GM18870 (cell line): ENCODE results near the gene INPP5A.

Experiments used
- ATAC-seq: cut with Tn5 transposase; IDR thresholded peaks from one replicate; pipeline ENCODE4 v1.9.1; 2021; ENCODE audit warnings: moderate library complexity; ENCODE audit not compliant: unreplicated experiment

INPP5A gene

GRCh38 chr10:132576671-132577349 is 39.2 kb downstream of the INPP5A start:
- ATAC-seq: no peak

DNA sequence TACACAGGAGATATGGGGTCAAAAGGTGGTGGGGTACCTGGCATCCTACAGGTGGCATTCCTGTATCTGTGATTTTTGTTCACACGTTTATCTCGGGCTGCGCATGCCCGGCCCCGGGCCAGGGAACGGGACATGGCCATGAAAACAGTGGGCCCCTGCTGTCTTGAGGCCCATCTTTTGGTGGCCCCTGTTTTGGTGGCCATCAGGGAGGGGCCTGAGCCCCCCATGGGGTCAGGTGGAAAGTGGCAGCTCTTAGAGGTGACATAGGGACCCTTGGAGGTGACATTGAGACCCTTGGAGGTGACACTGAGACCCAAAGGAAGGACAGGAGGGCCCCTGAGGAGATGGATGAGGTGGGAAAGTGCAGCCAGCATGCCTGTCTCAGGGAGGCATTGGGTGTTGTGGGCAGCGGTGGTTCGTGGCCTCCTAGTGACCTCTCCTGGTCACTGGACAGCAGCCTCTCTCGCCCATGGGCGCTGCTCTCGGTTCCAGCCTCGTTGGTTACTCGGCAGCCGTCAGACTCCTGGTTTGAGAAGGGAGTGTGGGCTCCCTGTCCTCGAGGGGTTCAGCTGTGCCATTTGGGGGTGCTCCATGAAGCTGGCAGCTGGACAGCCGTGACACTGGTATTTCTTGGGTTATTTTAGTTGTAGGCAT is 39.9 kb downstream of the INPP5A start:
- no peak for ATAC-seq

DNA sequence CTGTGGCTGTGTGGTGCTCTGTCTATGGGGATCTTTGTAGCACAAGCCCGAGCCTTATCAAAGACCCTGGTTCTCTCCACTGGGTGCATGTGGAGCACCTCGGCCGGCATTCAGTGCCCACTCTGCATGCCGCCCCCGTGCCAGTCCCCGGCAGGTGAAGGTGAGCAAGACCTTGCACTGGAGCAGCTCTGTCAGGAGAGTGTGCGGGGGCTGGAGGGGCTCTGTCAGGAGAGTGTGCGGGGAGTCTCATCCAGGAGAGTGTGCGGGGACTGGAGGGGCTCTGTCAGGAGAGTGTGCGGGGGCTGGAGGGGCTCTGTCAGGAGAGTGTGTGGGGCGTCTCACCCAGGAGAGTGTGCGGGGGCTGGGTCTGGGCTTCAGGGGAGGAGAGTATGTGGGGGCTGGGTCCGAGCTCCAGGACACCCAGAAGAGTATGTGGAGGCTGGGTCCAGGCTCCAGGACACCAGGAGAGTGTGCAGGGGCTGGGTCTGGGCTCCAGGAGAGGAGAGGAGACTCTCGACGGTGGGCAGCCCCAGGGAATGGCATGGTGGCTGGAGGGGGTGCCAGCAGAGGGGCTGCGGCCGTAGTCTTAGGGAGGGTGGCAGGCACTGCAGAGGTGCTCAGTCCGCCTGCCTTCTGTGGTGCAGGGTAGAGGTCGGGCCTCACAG is 40.8 kb downstream of the INPP5A start:
- no peak for ATAC-seq

DNA sequence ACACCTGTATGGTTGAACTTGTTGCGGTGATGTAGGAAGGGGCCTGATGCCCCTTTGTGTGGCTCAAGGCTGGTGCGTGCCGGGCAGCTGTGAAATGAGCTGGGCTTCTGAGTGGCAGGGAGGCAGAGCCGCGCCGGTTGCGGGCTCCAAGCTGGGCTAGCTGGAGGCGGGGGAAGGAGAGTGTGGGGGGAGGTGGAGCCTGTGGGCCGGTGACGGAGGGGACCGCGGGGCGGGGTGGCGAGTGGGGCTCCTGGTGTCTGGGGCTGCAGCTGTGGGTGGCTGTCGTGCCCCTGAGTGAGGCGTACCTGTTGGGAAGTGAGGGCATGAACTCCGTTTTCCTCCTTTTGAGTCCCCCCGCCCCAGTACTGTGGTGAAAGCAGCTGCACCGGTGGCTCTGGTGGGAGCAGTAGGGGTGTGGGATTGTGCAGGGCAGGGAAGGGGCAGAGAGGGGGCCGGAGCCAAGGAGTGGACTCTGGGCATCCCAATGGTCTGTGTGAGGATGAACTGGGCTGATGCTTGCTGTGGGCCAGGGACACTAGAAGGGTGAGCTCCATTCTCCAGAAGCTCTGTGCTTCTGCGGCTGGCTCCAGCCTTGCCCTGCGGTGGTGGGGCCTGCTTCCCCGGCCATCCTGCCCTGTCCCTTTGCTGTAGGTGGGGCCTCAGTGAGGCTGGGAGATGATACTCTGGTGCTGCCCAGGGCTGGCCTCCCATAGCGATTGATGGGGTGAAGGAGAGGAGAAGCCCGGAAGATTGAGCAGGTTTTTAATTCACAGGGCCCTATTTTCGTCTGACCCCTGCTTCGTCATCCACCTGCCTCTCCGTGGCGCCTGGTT is 41.7 kb downstream of the INPP5A start:
- ATAC-seq: no peak

DNA sequence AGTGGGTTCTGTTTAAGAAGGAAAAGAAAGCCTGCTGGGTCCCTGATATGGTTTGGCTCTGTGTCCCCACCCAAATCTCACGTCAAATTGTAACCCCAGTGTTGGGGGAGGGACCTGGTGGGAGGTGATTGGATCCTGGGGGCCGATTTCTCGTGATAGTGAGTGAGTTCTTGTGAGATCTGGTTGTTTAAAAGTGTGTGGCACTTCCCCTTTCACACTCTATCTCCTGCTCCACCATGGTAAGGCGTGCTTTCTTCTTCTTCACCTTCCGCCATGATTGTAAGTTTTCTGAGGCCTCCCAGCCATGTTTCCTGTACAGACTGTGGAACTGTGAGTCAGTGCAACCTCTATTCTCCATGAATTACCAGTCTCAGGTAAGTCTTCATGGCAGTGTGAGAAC is 42.6 kb downstream of the INPP5A start:
- no peak for ATAC-seq

DNA sequence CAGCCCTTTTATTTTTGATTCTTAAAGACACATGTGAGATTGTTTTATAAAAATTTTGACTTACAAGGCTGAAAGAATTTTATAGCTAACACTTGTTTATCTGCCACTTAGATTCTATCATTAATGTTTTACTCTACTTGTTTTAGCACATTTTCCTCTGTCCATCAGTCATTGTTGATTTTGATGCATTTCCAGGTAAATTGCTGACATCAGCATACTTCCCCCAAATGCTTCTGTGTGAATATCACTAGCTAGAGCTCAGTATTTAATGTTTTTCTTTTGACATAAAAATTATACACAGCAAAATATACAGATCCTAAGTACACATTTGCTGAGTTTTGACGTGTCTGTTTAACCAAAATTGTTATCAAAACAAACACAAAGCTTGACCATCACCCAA is 43.0 kb downstream of the INPP5A start:
- ATAC-seq: no peak

- no peak for ATAC-seq
These were observed 44.5 kb downstream of the INPP5A start for GRCh38 chr10:132582137-132582536.

GRCh38 chr10:132582771-132583170 is 45.2 kb downstream of the INPP5A start:
- no peak for ATAC-seq

- no peak for ATAC-seq
These were observed 45.9 kb downstream of the INPP5A start for GRCh38 chr10:132583456-132583855.

GRCh38 chr10:132584081-132584480 is 46.5 kb downstream of the INPP5A start:
- ATAC-seq: no peak

- ATAC-seq: no peak
These were observed 48.4 kb downstream of the INPP5A start for GRCh38 chr10:132585732-132586722.

DNA sequence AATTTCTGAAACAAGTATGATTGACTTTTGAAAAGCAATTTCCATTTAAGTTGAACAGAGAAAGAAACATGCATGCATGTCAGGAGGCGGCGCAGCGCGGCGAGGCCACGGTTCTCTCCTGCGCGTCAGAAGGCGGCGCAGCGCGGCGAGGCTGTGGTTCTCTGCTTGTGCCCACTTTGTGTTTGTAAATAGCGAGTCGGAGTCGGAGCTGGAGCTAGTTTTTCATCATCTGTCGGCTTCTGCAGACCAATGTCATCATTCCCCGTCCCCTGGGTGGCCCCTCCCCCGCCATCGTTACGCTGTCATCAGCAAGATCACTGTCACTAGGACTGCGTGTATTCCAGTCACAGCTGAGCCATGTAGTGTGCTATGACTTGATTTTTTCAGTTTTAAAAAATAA is 49.2 kb downstream of the INPP5A start:
- ATAC-seq: no peak

- ATAC-seq: no peak
These were observed 49.6 kb downstream of the INPP5A start for GRCh38 chr10:132587175-132587574.

- ATAC-seq: no peak
These were observed 50.9 kb downstream of the INPP5A start for GRCh38 chr10:132588301-132589013.

DNA sequence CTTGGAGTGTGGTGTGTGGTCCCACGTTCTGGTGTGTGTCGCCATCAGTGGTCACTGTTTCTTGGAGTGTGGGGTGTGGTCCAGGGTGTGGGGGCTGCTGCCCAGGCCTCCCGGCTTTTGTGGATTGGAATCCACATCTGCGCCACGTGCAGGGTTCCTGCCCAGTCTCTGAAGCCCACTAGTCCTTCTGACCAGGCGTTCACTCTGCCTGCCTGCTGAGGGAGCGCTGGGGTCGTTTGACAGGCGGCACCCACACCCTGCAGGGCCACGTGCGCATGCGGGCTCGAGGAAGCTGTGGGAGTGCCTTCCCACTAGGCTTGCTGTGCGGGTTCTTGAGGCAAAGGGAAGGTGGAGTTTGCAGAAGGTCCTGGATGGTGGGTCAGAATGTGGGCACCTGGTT is 51.4 kb downstream of the INPP5A start:
- ATAC-seq: no peak

GRCh38 chr10:132589681-132590080 is 52.1 kb downstream of the INPP5A start:
- ATAC-seq: no peak

- no peak for ATAC-seq
These were observed 52.6 kb downstream of the INPP5A start for GRCh38 chr10:132590094-132590751.

DNA sequence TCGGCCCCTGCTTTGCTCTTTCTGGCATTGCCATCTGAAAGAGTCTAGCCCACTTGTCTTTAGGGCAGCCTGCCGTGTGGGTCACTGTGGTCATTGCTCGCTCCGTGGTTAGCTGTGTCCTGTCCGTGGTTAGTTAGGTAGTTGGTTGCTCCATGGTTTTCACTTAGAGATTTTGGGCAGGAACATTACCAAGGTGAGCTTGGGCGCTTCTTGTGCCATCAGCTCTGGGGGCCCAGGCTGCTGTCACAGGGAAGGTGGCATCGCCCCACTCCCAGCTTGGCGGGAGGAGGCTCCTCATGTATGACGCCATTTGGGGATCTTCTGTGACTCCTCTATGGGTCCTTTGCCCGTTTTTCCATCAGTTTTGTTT is 53.1 kb downstream of the INPP5A start:
- ATAC-seq: no peak
